ENCODE measurements around the gene THSD7A.

Gene THSD7A

GRCh38 chr7:11424006-11424405 is 408.0 kb downstream of the THSD7A start:
- TF ChIP-seq POLR2AphosphoS5 (IDR thresholded peaks at IDR 0.05; ENCODE audit: low read depth, low read length) (no peak), SIN3A (IDR thresholded peaks at IDR 0.05; ENCODE audit: borderline replicate concordance, insufficient read depth, low read length) (no peak), FOXP2 (optimal IDR thresholded peaks at IDR 0.05; ENCODE audit: borderline replicate concordance, extremely low read depth, extremely low read length, insufficient read depth) (no peak), REST (IDR thresholded peaks at IDR 0.05; ENCODE audit: insufficient read depth in 1 of 2, low read depth in 2 of 2, low read length in 2 of 2) (no peak), TAF1 (IDR thresholded peaks at IDR 0.05; ENCODE audit: borderline replicate concordance, insufficient read depth, low read length) (no peak)

GRCh38 chr7:11420049-11420448 is 411.9 kb downstream of the THSD7A start:
- TF ChIP-seq TAF1 (IDR thresholded peaks at IDR 0.05; ENCODE audit: borderline replicate concordance, insufficient read depth, low read length): no peak
- no peak for TF ChIP-seq SIN3A (IDR thresholded peaks at IDR 0.05; ENCODE audit: borderline replicate concordance, insufficient read depth, low read length)
- TF ChIP-seq FOXP2 (optimal IDR thresholded peaks at IDR 0.05; ENCODE audit: borderline replicate concordance, extremely low read depth, extremely low read length, insufficient read depth): no peak
- no peak for TF ChIP-seq POLR2AphosphoS5 (IDR thresholded peaks at IDR 0.05; ENCODE audit: low read depth, low read length)
- TF ChIP-seq REST (IDR thresholded peaks at IDR 0.05; ENCODE audit: insufficient read depth in 1 of 2, low read depth in 2 of 2, low read length in 2 of 2): no peak

- no peak for TF ChIP-seq POLR2AphosphoS5 (IDR thresholded peaks at IDR 0.05; ENCODE audit: low read depth, low read length)
- no peak for TF ChIP-seq FOXP2 (optimal IDR thresholded peaks at IDR 0.05; ENCODE audit: borderline replicate concordance, extremely low read depth, extremely low read length, insufficient read depth)
- TF ChIP-seq REST (IDR thresholded peaks at IDR 0.05; ENCODE audit: insufficient read depth in 1 of 2, low read depth in 2 of 2, low read length in 2 of 2): no peak
- no peak for TF ChIP-seq TAF1 (IDR thresholded peaks at IDR 0.05; ENCODE audit: borderline replicate concordance, insufficient read depth, low read length)
- TF ChIP-seq SIN3A (IDR thresholded peaks at IDR 0.05; ENCODE audit: borderline replicate concordance, insufficient read depth, low read length): no peak
These were observed 415.1 kb downstream of the THSD7A start for GRCh38 chr7:11416641-11417458.

- TF ChIP-seq POLR2AphosphoS5 (IDR thresholded peaks at IDR 0.05; ENCODE audit: low read depth, low read length) (no peak), TAF1 (IDR thresholded peaks at IDR 0.05; ENCODE audit: borderline replicate concordance, insufficient read depth, low read length) (no peak), SIN3A (IDR thresholded peaks at IDR 0.05; ENCODE audit: borderline replicate concordance, insufficient read depth, low read length) (no peak), FOXP2 (optimal IDR thresholded peaks at IDR 0.05; ENCODE audit: borderline replicate concordance, extremely low read depth, extremely low read length, insufficient read depth) (no peak), REST (IDR thresholded peaks at IDR 0.05; ENCODE audit: insufficient read depth in 1 of 2, low read depth in 2 of 2, low read length in 2 of 2) (no peak)
These were observed 416.9 kb downstream of the THSD7A start for GRCh38 chr7:11415101-11415500.
